K562 (cell line): ENCODE measurements around the gene E2F2. TPM values are rescaled to one million over a fixed set of nuclear protein-coding genes. Genes with fewer than 3 reads are reported as not detected.

Source experiments
- ATAC-seq: fragments of 200-7000 bp; cut with Tn5 transposase; 3 replicates; pipeline ENCODE4 v1.9.1; 2020; ENCODE audit warnings: moderate library complexity
- BruUV-seq: library from RNA; stranded (reverse); fragments of 400-500 nt; replicated peaks from 2 replicates; lab custom pipeline; 2021; lab: Mats Ljungman, UMichigan
- CTCF ChIA-PET: fragments of 300-600 bp; formaldehyde crosslinking; extraction: SDS; loops from one replicate; lab custom pipeline; 2021; ENCODE audit warnings: low intra/inter-chr PET ratio; lab: Yijun Ruan, JAX
- POLR2A ChIA-PET: fragments of 300-600, 350-650 bp; sonication (Branson Sonifier 250); formaldehyde crosslinking; extraction: SDS; loops from one replicate; lab custom pipeline; 2021; ENCODE audit warnings: antibody characterized with exemption, inconsistent platforms; lab: Yijun Ruan, JAX
- DNase-seq, 4 experiments: peaks; one replicate each; pipeline versions ENCODE4 v3.0.0 to v3.0.0-alpha.2; 2011 to 2018; ENCODE audit warnings: low spot score in 3 of 4, mixed read lengths in 3 of 4; ENCODE audit errors: extremely low read depth in 1 of 4
- FAIRE-seq: peaks from 2 replicates; lab custom pipeline; 2011; peaks lifted over from hg19 to GRCh38; lab: Jason Lieb, UNC
- H2AFZ ChIP-seq: 2 replicates; pipeline ENCODE4 v1.6.0; 2011; ENCODE audit warnings: low read depth, low read length, control low read depth, inconsistent platforms
- H3K27ac ChIP-seq: fragments of 200-600 bp; 3 replicates; pipeline ENCODE4 v1.8.0; 2011; ENCODE audit warnings: low read depth, mild to moderate bottlenecking, control low read depth, inconsistent platforms, low read length, moderate library complexity, mixed read lengths; ENCODE audit errors: extremely low read depth
- H3K27me3 ChIP-seq, 2 experiments: fragments of 300-600 bp in 1 of 2; 2 replicates in 1 of 2; 3 replicates in 1 of 2; pipeline versions ENCODE4 v1.6.0 to v1.8.0; 2011; ENCODE audit warnings: inconsistent platforms in 2 of 2, low read length in 2 of 2, mild to moderate bottlenecking in 1 of 2, mixed read lengths in 1 of 2, moderate library complexity in 1 of 2; ENCODE audit not compliant: control insufficient read depth in 2 of 2, insufficient read depth in 2 of 2
- H3K36me3 ChIP-seq: fragments of 300-600 bp; 3 replicates; pipeline ENCODE4 v1.8.0; 2011; ENCODE audit warnings: mild to moderate bottlenecking, low read length, inconsistent platforms; ENCODE audit not compliant: control insufficient read depth, insufficient read depth
- H3K4me1 ChIP-seq, 2 experiments: fragments of 200-600 bp in 1 of 2; replicated peaks in 1 of 2; 2 replicates in 1 of 2; 3 replicates in 1 of 2; pipeline versions ENCODE4 v1.5.1 to v1.8.0; 2011; ENCODE audit warnings: inconsistent platforms in 2 of 2, low read length in 2 of 2, mild to moderate bottlenecking in 1 of 2, mixed read lengths in 1 of 2, moderate library complexity in 1 of 2; ENCODE audit not compliant: control insufficient read depth in 2 of 2, insufficient read depth in 2 of 2
- H3K4me2 ChIP-seq: 2 replicates; pipeline ENCODE4 v1.6.1; 2011; ENCODE audit warnings: low read length, control low read depth, inconsistent platforms, mixed read lengths; ENCODE audit not compliant: insufficient read depth
- H3K4me3 ChIP-seq: fragments of 200-600 bp; sonication (generic), shearing (Covaris generic); 2 replicates; pipeline ENCODE4 v1.5.1; 2016; ENCODE audit warnings: control low read depth, inconsistent platforms
- H3K79me2 ChIP-seq: fragments of 200-600 bp; 3 replicates; pipeline ENCODE4 v1.8.0; 2011; ENCODE audit warnings: low read length, inconsistent platforms; ENCODE audit not compliant: control insufficient read depth, insufficient read depth
- H3K9ac ChIP-seq, 2 experiments: 2 replicates each; pipeline versions ENCODE4 v1.6.0 to v1.6.1; 2011; ENCODE audit warnings: low read depth in 2 of 2, low read length in 2 of 2, control low read depth in 1 of 2, inconsistent platforms in 1 of 2, mild to moderate bottlenecking in 1 of 2, mixed read lengths in 1 of 2; ENCODE audit not compliant: insufficient read depth in 1 of 2
- H3K9me1 ChIP-seq: one replicate; pipeline ENCODE4 v1.6.0; 2011; ENCODE audit warnings: inconsistent platforms, mild to moderate bottlenecking, low read length, moderate library complexity; ENCODE audit not compliant: control insufficient read depth, insufficient read depth
- H3K9me3 ChIP-seq: replicated peaks from 2 replicates; pipeline ENCODE4 v1.5.1; 2011; ENCODE audit warnings: low read depth, low read length, inconsistent platforms; ENCODE audit not compliant: control insufficient read depth, insufficient read depth
- H4K20me1 ChIP-seq: replicated peaks from 2 replicates; pipeline ENCODE4 v1.6.1; 2011; ENCODE audit warnings: low read length, inconsistent platforms, mixed read lengths; ENCODE audit not compliant: control insufficient read depth, insufficient read depth
- BHLHE40 ChIP-seq: IDR thresholded peaks from 2 replicates; pipeline ENCODE4 v1.6.1; 2011; ENCODE audit warnings: low read length, improper control_type of control experiment
- JUNB ChIP-seq: fragments of 450-650 bp; formaldehyde crosslinking; conservative IDR thresholded peaks from 2 replicates; pipeline ENCODE4 v1.4.0; 2020; ENCODE audit warnings: mild to moderate bottlenecking
- KLF1 ChIP-seq: fragments of 450-650 bp; IDR thresholded peaks from 2 replicates; pipeline ENCODE4 v1.6.1; 2016; ENCODE audit warnings: missing genetic modification characterization, missing compliant biosample characterization
- NCOA2 ChIP-seq, 2 experiments: fragments of 450-650 bp; IDR thresholded peaks; 2 replicates each; pipeline ENCODE4 v1.6.1; 2018; ENCODE audit warnings: mild to moderate bottlenecking in 2 of 2, moderate library complexity in 1 of 2; ENCODE audit not compliant: partially characterized antibody in 2 of 2
- ZNF408 ChIP-seq: fragments of 250-450 bp; sonication (Bioruptor Pico); IDR thresholded peaks from 2 replicates; pipeline ENCODE4 v1.4.0; 2020; ENCODE audit warnings: low read depth, mild to moderate bottlenecking, moderate library complexity
- WGBS: fragments of 100-300 bp; shearing (Covaris generic); methylation state at CpG from one replicate; pipeline ENCODE4 v1.1.6; 2016; ENCODE audit warnings: low coverage, mixed read lengths; ENCODE audit not compliant: insufficient coverage; ENCODE audit errors: missing lambda C conversion rate; 5-methylcytosine and 5-hydroxymethylcytosine counted together
- in situ Hi-C: fragments of 300-500 bp; cut with MboI; formaldehyde crosslinking; loops from 4 replicates; pipeline ENCODE4 v1.15.0; 2018; ENCODE audit warnings: inconsistent platforms, mixed read lengths
- intact Hi-C: fragments of 100-400 bp; cut with micrococcal nuclease; formaldehyde crosslinking; loops from 2 replicates; pipeline ENCODE4 v1.14.2; 2022
- polyA plus RNA-seq, 8 experiments: library from polyadenylated mRNA; depleted of rRNA in 4 of 8; stranded (reverse) in 5 of 8; unstranded in 3 of 8; fragments of >200 nt; fragmentation: Nextera tagmentation in 2 of 8; fragmentation: Illumina TruSeq in 1 of 8; extraction: Ambion mirVana in 2 of 8; extraction: Trizol in 1 of 8; gene quantifications; 2 replicates each; pipeline versions ENCODE4 v1.2.1 to v1.2.3, GENCODE V29; 2011 to 2014; ENCODE audit warnings: inconsistent platforms in 1 of 8, missing spikeins in 1 of 8
- total RNA-seq, 7 experiments: library from RNA; depleted of rRNA in 6 of 7; stranded (reverse); fragments of >200 nt in 6 of 7; fragmentation: Illumina TruSeq in 2 of 7; extraction: Trizol in 2 of 7; gene quantifications; 2 replicates each; pipeline versions ENCODE4 v1.2.1 to v1.2.3, GENCODE V29; 2011 to 2021; ENCODE audit warnings: low replicate concordance in 1 of 7
- TF ChIP-seq, protein P1 (sequence below): sonication (generic); formaldehyde crosslinking; IDR thresholded peaks from 2 replicates; pipeline ENCODE4 v1.9.0; 2022; ENCODE audit warnings: mild to moderate bottlenecking, missing genetic modification reagents
- TF ChIP-seq, protein P2 (sequence below), 3 experiments: fragments of 200-800 bp in 1 of 3; sonication (Bioruptor generic) in 1 of 3; sonication (generic) in 1 of 3; formaldehyde crosslinking in 1 of 3; IDR thresholded peaks; 2 replicates each; pipeline versions ENCODE4 v1.6.1 to v1.8.0; 2016 to 2022; ENCODE audit warnings: mild to moderate bottlenecking in 2 of 3, missing compliant biosample characterization in 2 of 3, missing genetic modification characterization in 2 of 3, missing genetic modification reagents in 1 of 3
- TF ChIP-seq, protein P3 (sequence below): sonication (generic); formaldehyde crosslinking; IDR thresholded peaks from 2 replicates; pipeline ENCODE4 v1.8.0; 2022; ENCODE audit warnings: mild to moderate bottlenecking, missing genetic modification reagents
- TF ChIP-seq, protein P4 (sequence below): fragments of 150-350 bp; conservative IDR thresholded peaks from 2 replicates; pipeline ENCODE4 v1.6.1; 2014; ENCODE audit warnings: low read length
- TF ChIP-seq, protein P5 (sequence below): sonication (generic); formaldehyde crosslinking; IDR thresholded peaks from 2 replicates; pipeline ENCODE4 v1.8.0; 2022; ENCODE audit warnings: missing genetic modification reagents, mild to moderate bottlenecking, moderate library complexity, borderline replicate concordance

The E2F2 gene
- total and polyA plus RNA-seq, 9 of the 15 experiments (the other 6 are each of a cell fraction or from before 2014, with no cell fraction given), result 3.1 to 25.3 (median 11.4) TPM

DNA sequence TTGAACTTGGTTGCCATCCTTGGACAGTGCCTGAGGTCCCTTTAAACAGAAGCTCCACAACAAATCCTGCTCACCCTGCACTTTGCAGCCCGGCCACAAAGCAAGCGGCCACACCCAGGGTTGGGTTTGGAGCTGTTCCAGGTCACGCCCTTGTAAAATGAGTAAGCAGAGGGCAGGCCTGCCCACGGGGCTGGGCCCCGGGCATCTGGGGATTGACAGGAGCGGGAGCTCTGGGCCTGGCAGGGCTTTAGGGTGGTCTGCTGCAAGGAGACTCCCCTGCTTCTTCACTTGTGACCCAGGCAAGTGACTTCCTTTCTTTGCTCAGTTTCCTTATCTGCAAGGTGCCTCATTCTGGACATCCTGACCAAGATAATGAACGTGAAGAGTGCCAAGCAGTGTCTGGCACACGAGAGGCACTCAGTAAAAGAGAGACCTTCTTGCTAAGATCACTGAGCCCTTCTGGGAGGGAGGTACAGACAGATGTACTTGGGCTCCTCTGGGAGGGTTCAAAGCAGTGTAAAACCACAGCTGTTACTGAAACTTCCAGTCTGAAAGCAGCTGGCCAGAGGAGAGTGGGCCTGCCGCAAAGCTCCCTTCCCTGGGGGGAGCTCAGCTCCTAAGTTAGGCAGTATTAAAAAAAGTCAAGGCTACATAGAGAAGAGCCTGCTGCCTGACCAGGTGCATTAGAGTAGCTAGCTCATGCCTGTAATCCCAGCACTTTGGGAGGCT is 2.6 kb downstream of the E2F2 start:
- DNase-seq, result peak; percentile 84 to 95 (median 87)
- Histone ChIP-seq H3K27ac (peak overlapping the region; percentile 61), H3K4me2 (peak overlapping the region; percentile 90), H3K9me3 (no peaks in the 10 kb centered on the region), H2AFZ (no peak overlapping the region), H3K9me1 (peaks cover 10% of the 10 kb centered on the region), H3K4me3 (peak overlapping the region; percentile 12; the same call in 1 of the 2 replicates), H4K20me1 (peaks cover 25% of the 10 kb centered on the region; the same call in 1 of the 2 replicates), H3K27me3 (no peaks in the 10 kb centered on the region), H3K9ac (peak overlapping the region; percentile 35 to 74; a peak in 3 of 4 replicates), H3K79me2 (peaks cover 59% of the 10 kb centered on the region), H3K36me3 (peaks cover 37% of the 10 kb centered on the region), H3K4me1 (peaks cover 57 to 59% of the 10 kb centered on the region in 2 experiments)
- FAIRE-seq, result peak; percentile 97
- in situ Hi-C loops, result no loop called here
- WGBS, result 0% methylated on average over 9 of the region's 9 CpGs
- ATAC-seq, result peak; percentile 81
- BruUV-seq, result no TSS peak
- POLR2A ChIA-PET, result interaction anchor here (0.7 to 7.0 kb wide), 18 partner anchors 8 to 163 kb away, joined by 3 to 65 read pairs (median 4); partner anchors contain the start of genes ASAP3 and RPL11
- CTCF ChIA-PET, result interaction anchor here (0.6 kb wide), 1 partner anchor 185 kb away, joined by 5 read pairs; no protein-coding TSS in a partner anchor
- intact Hi-C loops, result no loop called here
- TF ChIP-seq, protein P1, sequence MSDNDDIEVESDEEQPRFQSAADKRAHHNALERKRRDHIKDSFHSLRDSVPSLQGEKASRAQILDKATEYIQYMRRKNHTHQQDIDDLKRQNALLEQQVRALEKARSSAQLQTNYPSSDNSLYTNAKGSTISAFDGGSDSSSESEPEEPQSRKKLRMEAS (CRISPR knock-in tag), result 0 out of 2 replicates have a peak, but pooled peaks have one; percentile 5
- no peak for TF ChIP-seq ZNF408 (CRISPR knock-in tag)
- no peak for TF ChIP-seq JUNB (CRISPR knock-in tag)
- TF ChIP-seq KLF1 (tag), result peak; percentile 98
- TF ChIP-seq, protein P2, sequence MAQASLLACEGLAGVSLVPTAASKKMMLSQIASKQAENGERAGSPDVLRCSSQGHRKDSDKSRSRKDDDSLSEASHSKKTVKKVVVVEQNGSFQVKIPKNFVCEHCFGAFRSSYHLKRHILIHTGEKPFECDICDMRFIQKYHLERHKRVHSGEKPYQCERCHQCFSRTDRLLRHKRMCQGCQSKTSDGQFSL (CRISPR knock-in tag; IDR thresholded peaks at IDR 0.05), result peak; percentile 44; the same call in 1 of the 2 replicates
- TF ChIP-seq, protein P2 (tag; IDR thresholded peaks at IDR 0.05), result no peak
- TF ChIP-seq BHLHE40, result peak; percentile 61
- TF ChIP-seq, protein P3, sequence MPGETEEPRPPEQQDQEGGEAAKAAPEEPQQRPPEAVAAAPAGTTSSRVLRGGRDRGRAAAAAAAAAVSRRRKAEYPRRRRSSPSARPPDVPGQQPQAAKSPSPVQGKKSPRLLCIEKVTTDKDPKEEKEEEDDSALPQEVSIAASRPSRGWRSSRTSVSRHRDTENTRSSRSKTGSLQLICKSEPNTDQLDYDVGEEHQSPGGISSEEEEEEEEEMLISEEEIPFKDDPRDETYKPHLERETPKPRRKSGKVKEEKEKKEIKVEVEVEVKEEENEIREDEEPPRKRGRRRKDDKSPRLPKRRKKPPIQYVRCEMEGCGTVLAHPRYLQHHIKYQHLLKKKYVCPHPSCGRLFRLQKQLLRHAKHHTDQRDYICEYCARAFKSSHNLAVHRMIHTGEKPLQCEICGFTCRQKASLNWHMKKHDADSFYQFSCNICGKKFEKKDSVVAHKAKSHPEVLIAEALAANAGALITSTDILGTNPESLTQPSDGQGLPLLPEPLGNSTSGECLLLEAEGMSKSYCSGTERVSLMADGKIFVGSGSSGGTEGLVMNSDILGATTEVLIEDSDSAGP (CRISPR knock-in tag), result peak; percentile 85
- TF ChIP-seq NCOA2 (IDR thresholded peaks at IDR 0.05; ENCODE audit: partially characterized antibody in 2 of 2), result no peak
- TF ChIP-seq, protein P4, sequence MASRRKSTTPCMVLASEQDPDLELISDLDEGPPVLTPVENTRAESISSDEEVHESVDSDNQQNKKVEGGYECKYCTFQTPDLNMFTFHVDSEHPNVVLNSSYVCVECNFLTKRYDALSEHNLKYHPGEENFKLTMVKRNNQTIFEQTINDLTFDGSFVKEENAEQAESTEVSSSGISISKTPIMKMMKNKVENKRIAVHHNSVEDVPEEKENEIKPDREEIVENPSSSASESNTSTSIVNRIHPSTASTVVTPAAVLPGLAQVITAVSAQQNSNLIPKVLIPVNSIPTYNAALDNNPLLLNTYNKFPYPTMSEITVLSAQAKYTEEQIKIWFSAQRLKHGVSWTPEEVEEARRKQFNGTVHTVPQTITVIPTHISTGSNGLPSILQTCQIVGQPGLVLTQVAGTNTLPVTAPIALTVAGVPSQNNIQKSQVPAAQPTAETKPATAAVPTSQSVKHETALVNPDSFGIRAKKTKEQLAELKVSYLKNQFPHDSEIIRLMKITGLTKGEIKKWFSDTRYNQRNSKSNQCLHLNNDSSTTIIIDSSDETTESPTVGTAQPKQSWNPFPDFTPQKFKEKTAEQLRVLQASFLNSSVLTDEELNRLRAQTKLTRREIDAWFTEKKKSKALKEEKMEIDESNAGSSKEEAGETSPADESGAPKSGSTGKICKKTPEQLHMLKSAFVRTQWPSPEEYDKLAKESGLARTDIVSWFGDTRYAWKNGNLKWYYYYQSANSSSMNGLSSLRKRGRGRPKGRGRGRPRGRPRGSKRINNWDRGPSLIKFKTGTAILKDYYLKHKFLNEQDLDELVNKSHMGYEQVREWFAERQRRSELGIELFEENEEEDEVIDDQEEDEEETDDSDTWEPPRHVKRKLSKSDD, result no peak
- TF ChIP-seq, protein P5, sequence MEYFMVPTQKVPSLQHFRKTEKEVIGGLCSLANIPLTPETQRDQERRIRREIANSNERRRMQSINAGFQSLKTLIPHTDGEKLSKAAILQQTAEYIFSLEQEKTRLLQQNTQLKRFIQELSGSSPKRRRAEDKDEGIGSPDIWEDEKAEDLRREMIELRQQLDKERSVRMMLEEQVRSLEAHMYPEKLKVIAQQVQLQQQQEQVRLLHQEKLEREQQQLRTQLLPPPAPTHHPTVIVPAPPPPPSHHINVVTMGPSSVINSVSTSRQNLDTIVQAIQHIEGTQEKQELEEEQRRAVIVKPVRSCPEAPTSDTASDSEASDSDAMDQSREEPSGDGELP (CRISPR knock-in tag), result peak; percentile 75; the same call in 1 of the 2 replicates
